NT2/D1 (cell line): ENCODE results near the gene UGT1A10.

Source experiments
- SUZ12 ChIP-seq: IDR thresholded peaks from 2 replicates; pipeline ENCODE4 v1.6.1; 2011; ENCODE audit not compliant: insufficient read length, insufficient read depth; ENCODE audit errors: extremely low read depth
- YY1 ChIP-seq: IDR thresholded peaks from 2 replicates; pipeline ENCODE4 v1.6.1; 2011; ENCODE audit not compliant: insufficient read length, insufficient read depth
- ZNF274 ChIP-seq: IDR thresholded peaks from 2 replicates; pipeline ENCODE4 v1.6.1; 2011; ENCODE audit warnings: mild to moderate bottlenecking, low read depth, low read length

- TF ChIP-seq SUZ12 (no peak), YY1 (no peak), ZNF274 (no peak)
Observed at GRCh38 chr2:233821709-233822100, 185.5 kb downstream of the UGT1A10 start.
